Muscle of leg (tissue), 11 donors: ENCODE measurements around the gene OGFOD2. TPM values are rescaled to one million over a fixed set of nuclear protein-coding genes. Genes with fewer than 3 reads are reported as not detected.

Experiments used
- DNase-seq: peaks from one replicate; pipeline ENCODE4 v3.0.0; 2013
- H3K27ac ChIP-seq: one replicate; pipeline ENCODE4 v1.5.1; 2013; ENCODE audit warnings: mild to moderate bottlenecking, low read length, control low read depth
- H3K27me3 ChIP-seq: one replicate; pipeline ENCODE4 v1.6.1; 2013; ENCODE audit warnings: low read length; ENCODE audit not compliant: control insufficient read depth, insufficient read depth
- H3K36me3 ChIP-seq: one replicate; pipeline ENCODE4 v1.6.1; 2013; ENCODE audit warnings: low read length; ENCODE audit not compliant: control insufficient read depth, insufficient read depth
- H3K4me1 ChIP-seq: one replicate; pipeline ENCODE4 v1.6.1; 2013; ENCODE audit warnings: low read length; ENCODE audit not compliant: control insufficient read depth, insufficient read depth
- H3K4me3 ChIP-seq: one replicate; pipeline ENCODE4 v1.5.1; 2013; ENCODE audit warnings: low read length, control low read depth
- H3K9me3 ChIP-seq: replicated peaks from 2 replicates; pipeline ENCODE4 v1.6.1; 2013; ENCODE audit warnings: low read depth, low read length; ENCODE audit not compliant: control insufficient read depth
- WGBS: methylation state at CpG from one replicate; pipeline ENCODE4 v1.1.5; 2013; ENCODE audit warnings: missing lambda C conversion rate; ENCODE audit not compliant: insufficient coverage; 5-methylcytosine and 5-hydroxymethylcytosine counted together
- polyA plus RNA-seq, 8 donors: library from polyadenylated mRNA; unstranded; fragments of 120-200 nt; gene quantifications; one replicate each; pipeline versions ENCODE4 v1.2.1 to v1.2.3, GENCODE V29; 2013; ENCODE audit warnings: inconsistent platforms in 1 of 8, low replicate concordance in 1 of 8; ENCODE audit not compliant: insufficient read length in 8 of 8, insufficient read depth in 1 of 8
- total RNA-seq: library from RNA; stranded (reverse); fragments of 120-200 nt; gene quantifications from one replicate; pipeline ENCODE4 v1.2.4, GENCODE V29; 2013

The OGFOD2 gene
- total and polyA plus RNA-seq, 9 donors, result 5.1 to 13.8 (median 11.4) TPM

GRCh38 chr12:122988612-122989212 lies 13.7 kb downstream of the OGFOD2 start:
- Histone ChIP-seq H3K9me3 (no peaks in the 10 kb centered on the region), H3K27me3 (no peaks in the 10 kb centered on the region), H3K27ac (no peak overlapping the region), H3K36me3 (peaks cover 25% of the 10 kb centered on the region), H3K4me1 (peaks cover 17% of the 10 kb centered on the region), H3K4me3 (no peak overlapping the region)
- no peak for DNase-seq
- WGBS, result 79% methylated on average over 15 of the region's 21 CpGs

GRCh38 chr12:122989225-122989839 lies 14.3 kb downstream of the OGFOD2 start:
- 72% methylated on average over 6 of the region's 10 CpGs for WGBS
- no peak overlapping the region for H3K27ac ChIP-seq
- H3K4me3 ChIP-seq, result no peak overlapping the region
- no peaks in the 10 kb centered on the region for H3K27me3 ChIP-seq
- peaks cover 25% of the 10 kb centered on the region for H3K36me3 ChIP-seq
- no peak for DNase-seq
- peaks cover 13% of the 10 kb centered on the region for H3K4me1 ChIP-seq
- H3K9me3 ChIP-seq, result no peaks in the 10 kb centered on the region

GRCh38 chr12:122989874-122990419 lies 14.9 kb downstream of the OGFOD2 start:
- Histone ChIP-seq H3K4me1 (peaks cover 11% of the 10 kb centered on the region), H3K4me3 (no peak overlapping the region), H3K27me3 (no peaks in the 10 kb centered on the region), H3K9me3 (no peaks in the 10 kb centered on the region), H3K36me3 (peaks cover 22% of the 10 kb centered on the region), H3K27ac (no peak overlapping the region)
- 79% methylated on average over 21 of the region's 22 CpGs for WGBS
- DNase-seq, result no peak

- peaks cover 17% of the 10 kb centered on the region for H3K36me3 ChIP-seq
- DNase-seq, result no peak
- no peak overlapping the region for H3K27ac ChIP-seq
- 91% methylated on average over 11 of the region's 13 CpGs for WGBS
- H3K27me3 ChIP-seq, result no peaks in the 10 kb centered on the region
- H3K9me3 ChIP-seq, result no peaks in the 10 kb centered on the region
- no peak overlapping the region for H3K4me3 ChIP-seq
- peaks cover 11% of the 10 kb centered on the region for H3K4me1 ChIP-seq
Observed at GRCh38 chr12:122990561-122990960, 15.5 kb downstream of the OGFOD2 start.

GRCh38 chr12:122990961-122991622 lies 16.0 kb downstream of the OGFOD2 start:
- no peak for DNase-seq
- no peak overlapping the region for H3K4me3 ChIP-seq
- no peak overlapping the region for H3K27ac ChIP-seq
- H3K4me1 ChIP-seq, result peaks cover 17% of the 10 kb centered on the region
- 93% methylated on average over 10 of the region's 13 CpGs for WGBS
- no peaks in the 10 kb centered on the region for H3K27me3 ChIP-seq
- no peaks in the 10 kb centered on the region for H3K9me3 ChIP-seq
- H3K36me3 ChIP-seq, result peaks cover 17% of the 10 kb centered on the region

GRCh38 chr12:122991623-122992275 lies 16.7 kb downstream of the OGFOD2 start:
- Histone ChIP-seq H3K27me3 (no peaks in the 10 kb centered on the region), H3K36me3 (peaks cover 15% of the 10 kb centered on the region), H3K9me3 (no peaks in the 10 kb centered on the region), H3K4me1 (peaks cover 23% of the 10 kb centered on the region), H3K27ac (no peak overlapping the region), H3K4me3 (no peak overlapping the region)
- WGBS, result 70% methylated on average over 23 of the region's 27 CpGs
- no peak for DNase-seq

- peaks cover 13% of the 10 kb centered on the region for H3K36me3 ChIP-seq
- H3K4me3 ChIP-seq, result no peak overlapping the region
- peaks cover 23% of the 10 kb centered on the region for H3K4me1 ChIP-seq
- DNase-seq, result no peak
- H3K27ac ChIP-seq, result no peak overlapping the region
- 42% methylated on average over 18 of the region's 19 CpGs for WGBS
- H3K9me3 ChIP-seq, result no peaks in the 10 kb centered on the region
- no peaks in the 10 kb centered on the region for H3K27me3 ChIP-seq
Observed at GRCh38 chr12:122992386-122992785, 17.3 kb downstream of the OGFOD2 start.

- Histone ChIP-seq H3K27ac (no peak overlapping the region), H3K36me3 (peaks cover 4% of the 10 kb centered on the region), H3K9me3 (no peaks in the 10 kb centered on the region), H3K27me3 (no peaks in the 10 kb centered on the region), H3K4me3 (no peak overlapping the region), H3K4me1 (peaks cover 30% of the 10 kb centered on the region)
- 78% methylated on average over 7 of the region's 10 CpGs for WGBS
- DNase-seq, result no peak
Observed at GRCh38 chr12:122994140-122994675, 19.2 kb downstream of the OGFOD2 start.

GRCh38 chr12:122994781-122995502 lies 19.9 kb downstream of the OGFOD2 start:
- 81% methylated on average over 13 of the region's 13 CpGs for WGBS
- peaks cover 4% of the 10 kb centered on the region for H3K36me3 ChIP-seq
- no peaks in the 10 kb centered on the region for H3K9me3 ChIP-seq
- no peak overlapping the region for H3K4me3 ChIP-seq
- H3K27ac ChIP-seq, result no peak overlapping the region
- DNase-seq, result no peak
- no peaks in the 10 kb centered on the region for H3K27me3 ChIP-seq
- peaks cover 37% of the 10 kb centered on the region for H3K4me1 ChIP-seq
